CD4-positive, alpha-beta memory T cell (primary cell): ENCODE measurements around the gene FCER1G. TPM values are rescaled to one million over a fixed set of nuclear protein-coding genes. Genes with fewer than 3 reads are reported as not detected.
A peak's percentile ranks its signal among the peaks of the same experiment; 100 is the strongest.
"Not testable (repeated sequence)": the region's sequence is repeated elsewhere in the genome, so short reads cannot be mapped to it uniquely, and the experiment has no call there.

ENCODE experiments used
- CTCF ChIA-PET: fragments of 350-600 bp; sonication (Branson Sonifier 250); formaldehyde crosslinking; loops from one replicate; lab custom pipeline; 2021; ENCODE audit warnings: inconsistent platforms; ENCODE audit not compliant: partially characterized antibody; lab: Charles Lee
- POLR2A ChIA-PET: fragments of 350-600 bp; sonication (Branson Sonifier 250); formaldehyde crosslinking; loops from one replicate; lab custom pipeline; 2021; ENCODE audit not compliant: partially characterized antibody; lab: Charles Lee
- DNase-seq, 5 donors: peaks; one replicate each; pipeline versions ENCODE4 v3.0.0 to v3.0.0-alpha.2; 2020 to 2022; ENCODE audit warnings: mixed read lengths in 1 of 5
- H3K27ac ChIP-seq: one replicate; pipeline ENCODE4 v1.7.0; 2013; ENCODE audit warnings: low read depth, low read length
- H3K27me3 ChIP-seq: 2 replicates; pipeline ENCODE4 v1.7.0; 2013; ENCODE audit warnings: mild to moderate bottlenecking, low read length, moderate library complexity; ENCODE audit not compliant: insufficient read depth
- H3K36me3 ChIP-seq: 2 replicates; pipeline ENCODE4 v1.7.0; 2013; ENCODE audit warnings: mild to moderate bottlenecking, low read length, moderate library complexity; ENCODE audit not compliant: insufficient read depth
- H3K4me1 ChIP-seq: 2 replicates; pipeline ENCODE4 v1.7.0; 2013; ENCODE audit warnings: mild to moderate bottlenecking, low read length, moderate library complexity; ENCODE audit not compliant: insufficient read depth
- H3K4me3 ChIP-seq, 2 donors: one replicate each; pipeline ENCODE4 v1.7.0; 2013; ENCODE audit warnings: low read length in 2 of 2, mild to moderate bottlenecking in 1 of 2
- H3K9me3 ChIP-seq, 2 donors: one replicate each; pipeline ENCODE4 v1.7.0; 2013; ENCODE audit warnings: low read length in 2 of 2, control low read depth in 1 of 2; ENCODE audit not compliant: control insufficient read depth in 1 of 2
- H3K27ac Mint-ChIP-seq, 7 donors: one replicate each; pipeline ENCODE4 v1.8.0; 2020 to 2021; ENCODE audit warnings: mixed read lengths in 7 of 7, mild to moderate bottlenecking in 6 of 7, inconsistent platforms in 3 of 7, moderate library complexity in 3 of 7
- H3K27me3 Mint-ChIP-seq, 2 donors: one replicate each; pipeline ENCODE4 v1.8.0; 2020 to 2021; ENCODE audit warnings: mixed read lengths in 2 of 2
- H3K36me3 Mint-ChIP-seq, 2 donors: one replicate each; pipeline ENCODE4 v1.8.0; 2020 to 2021; ENCODE audit warnings: mixed read lengths in 2 of 2, inconsistent platforms in 1 of 2, mild to moderate bottlenecking in 1 of 2
- H3K4me1 Mint-ChIP-seq, 4 donors: one replicate each; pipeline ENCODE4 v1.8.0; 2020 to 2021; ENCODE audit warnings: mixed read lengths in 4 of 4, mild to moderate bottlenecking in 1 of 4
- H3K4me3 Mint-ChIP-seq, 8 donors: one replicate each; pipeline ENCODE4 v1.8.0; 2020 to 2021; ENCODE audit warnings: mixed read lengths in 8 of 8, mild to moderate bottlenecking in 7 of 8, moderate library complexity in 6 of 8, inconsistent platforms in 3 of 8
- H3K9me3 Mint-ChIP-seq, 8 donors: one replicate each; pipeline ENCODE4 v1.8.0; 2020 to 2021; ENCODE audit warnings: mixed read lengths in 8 of 8, mild to moderate bottlenecking in 5 of 8, inconsistent platforms in 3 of 8, moderate library complexity in 1 of 8
- intact Hi-C: fragments of 100-400 bp; cut with micrococcal nuclease; formaldehyde crosslinking; loops from one replicate; pipeline ENCODE4 v1.15.1; 2023
- polyA plus RNA-seq, 2 donors: library from polyadenylated mRNA; unstranded; fragments of 300-500 nt; fragmentation: Illumina TruSeq; gene quantifications; one replicate each; pipeline ENCODE4 v1.2.3, GENCODE V29; 2021
- total RNA-seq, 2 experiments: library from RNA; stranded (reverse); gene quantifications; one replicate each; pipeline ENCODE4 v1.2.3, GENCODE V29; 2021

The FCER1G gene
- total and polyA plus RNA-seq, 4 experiments from 2014 or later: 2.1 to 10.5 (median 6.3) TPM

DNA sequence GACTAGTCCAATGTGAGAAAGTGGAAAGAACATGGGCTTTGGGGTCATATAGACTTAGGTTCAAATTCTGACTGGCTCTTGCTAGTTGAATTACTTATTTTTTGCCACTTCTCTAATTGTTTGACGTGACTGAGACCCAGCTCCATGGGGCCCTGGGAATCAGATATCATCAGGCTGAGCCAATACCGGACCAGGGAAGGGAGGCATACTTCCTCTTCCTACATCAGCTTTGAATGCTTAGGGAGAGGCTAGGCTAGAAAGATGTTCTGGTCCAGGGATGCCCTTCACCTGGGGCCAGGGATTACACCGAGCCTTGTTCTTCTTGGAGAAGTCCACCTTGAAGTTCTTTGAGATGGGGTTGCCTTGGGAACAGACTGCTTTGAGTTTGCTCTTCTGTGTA is 26.6 kb downstream of the FCER1G start:
- H3K36me3 Mint-ChIP-seq: no peaks in the 10 kb centered on the region
- POLR2A ChIA-PET: no interaction called here
- no peaks in the 10 kb centered on the region for H3K9me3 Mint-ChIP-seq
- CTCF ChIA-PET: interaction anchor here (1.0 kb wide), 1 partner anchor 50 kb away, joined by 3 read pairs; no protein-coding TSS in a partner anchor
- no peak overlapping the region for H3K27ac Mint-ChIP-seq
- H3K27me3 Mint-ChIP-seq: peaks cover 11 to 12% of the 10 kb centered on the region in 2 donors
- H3K9me3 ChIP-seq: no peaks in the 10 kb centered on the region
- H3K4me3 ChIP-seq: no peak overlapping the region
- H3K4me3 Mint-ChIP-seq: no peak overlapping the region
- H3K4me1 ChIP-seq: no peaks in the 10 kb centered on the region
- no peaks in the 10 kb centered on the region for H3K4me1 Mint-ChIP-seq
- H3K27me3 ChIP-seq: no peaks in the 10 kb centered on the region
- no peaks in the 10 kb centered on the region for H3K36me3 ChIP-seq
- H3K27ac ChIP-seq: no peak overlapping the region
- intact Hi-C loops: no loop called here
- DNase-seq: no peak

DNA sequence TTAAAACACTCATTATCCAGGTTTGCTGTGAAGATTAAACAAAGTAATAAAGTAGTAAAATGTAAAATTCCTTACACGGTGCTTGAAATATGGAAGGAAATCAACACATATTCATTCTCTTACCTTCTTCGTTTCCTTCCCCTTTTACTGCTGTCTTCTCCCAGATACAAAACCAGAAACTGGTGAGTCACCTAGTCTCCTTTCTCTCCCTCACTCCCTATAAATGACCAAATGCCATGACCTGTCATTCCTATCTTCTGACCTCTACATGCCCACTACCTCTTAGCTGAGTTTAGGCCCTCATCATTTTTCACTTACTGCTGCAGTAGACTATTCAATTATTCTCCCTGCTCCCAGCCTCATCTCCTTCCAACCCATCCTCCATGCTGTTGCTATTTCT is 27.2 kb downstream of the FCER1G start:
- no peaks in the 10 kb centered on the region for H3K27me3 ChIP-seq
- H3K27ac ChIP-seq: no peak overlapping the region
- Mint-ChIP-seq H3K4me3 (no peak overlapping the region), H3K27ac (no peak overlapping the region), H3K4me1 (no peaks in the 10 kb centered on the region), H3K36me3 (no peaks in the 10 kb centered on the region), H3K27me3 (peaks cover 11 to 12% of the 10 kb centered on the region in 2 donors), H3K9me3 (no peaks in the 10 kb centered on the region)
- POLR2A ChIA-PET: no interaction called here
- no peak for DNase-seq
- intact Hi-C loops: no loop called here
- H3K9me3 ChIP-seq: no peaks in the 10 kb centered on the region
- H3K36me3 ChIP-seq: no peaks in the 10 kb centered on the region
- no peaks in the 10 kb centered on the region for H3K4me1 ChIP-seq
- no peak overlapping the region for H3K4me3 ChIP-seq
- CTCF ChIA-PET: no interaction called here

DNA sequence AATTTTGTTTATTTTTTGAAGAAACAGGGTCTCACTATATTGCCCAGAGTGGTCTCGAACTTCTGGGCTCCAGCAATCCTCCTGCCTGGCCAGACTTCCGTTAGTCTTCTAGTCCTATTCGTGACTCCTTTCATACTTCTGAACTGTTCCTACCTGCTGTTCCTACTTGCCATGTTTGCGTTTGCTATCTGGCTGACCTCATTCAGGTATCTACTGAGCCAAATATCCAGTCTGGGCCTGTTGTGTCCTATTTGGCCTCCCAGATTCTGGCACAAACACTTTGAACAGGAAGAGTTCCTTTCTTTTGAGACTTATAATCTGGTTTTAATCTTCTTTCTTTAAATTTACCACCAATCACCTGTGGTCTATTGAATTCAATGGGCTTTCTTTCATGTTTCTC is 29.8 kb downstream of the FCER1G start:
- intact Hi-C loops: no loop called here
- CTCF ChIA-PET: no interaction called here
- no peaks in the 10 kb centered on the region for H3K36me3 ChIP-seq

DNA sequence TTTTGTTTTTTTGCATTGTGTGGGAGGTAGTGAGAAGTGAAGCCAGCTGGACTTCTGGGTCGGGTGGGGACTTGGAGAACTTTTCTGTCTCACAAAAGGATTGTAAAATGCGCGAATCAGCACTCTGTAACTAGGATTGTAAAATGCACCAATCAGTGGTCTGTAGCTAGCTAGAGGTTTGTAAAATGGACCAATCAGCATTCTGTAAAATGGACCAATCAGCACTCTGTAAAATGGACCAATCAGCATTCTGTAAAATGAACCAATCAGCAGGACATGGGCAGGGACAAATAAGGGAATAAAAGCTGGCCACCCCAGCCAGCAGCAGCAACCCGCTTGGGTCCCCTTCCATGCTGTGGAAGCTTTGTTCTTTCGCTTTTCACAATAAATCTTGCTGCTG is 35.0 kb downstream of the FCER1G start:
- intact Hi-C loops, H3K27me3 ChIP-seq, H3K4me3 ChIP-seq, H3K36me3 Mint-ChIP-seq, H3K9me3 Mint-ChIP-seq, H3K4me1 Mint-ChIP-seq, H3K4me3 Mint-ChIP-seq, H3K4me1 ChIP-seq, POLR2A ChIA-PET, H3K9me3 ChIP-seq, H3K27ac ChIP-seq, H3K36me3 ChIP-seq, DNase-seq, H3K27me3 Mint-ChIP-seq: not testable (repeated sequence)
- H3K27ac Mint-ChIP-seq: peak overlapping the region in 1 of 7 donors; percentile 31
- CTCF ChIA-PET: interaction anchor here (1.1 to 1.3 kb wide), 4 partner anchors 9 to 24 kb away, joined by 3 read pairs; partner anchors contain the start of genes NR1I3, PCP4L1 and TOMM40L

More for the DNA sequence above, 29.8 kb downstream of the FCER1G start:
- H3K36me3 Mint-ChIP-seq: no peaks in the 10 kb centered on the region
- H3K9me3 Mint-ChIP-seq: peaks cover 0 to 3% (median 0%) of the 10 kb centered on the region in 8 donors
- Histone ChIP-seq H3K27me3 (no peaks in the 10 kb centered on the region), H3K4me1 (no peaks in the 10 kb centered on the region), H3K27ac (no peak overlapping the region), H3K9me3 (no peaks in the 10 kb centered on the region), H3K4me3 (no peak overlapping the region)
- POLR2A ChIA-PET: no interaction called here
- peaks cover 8 to 9% of the 10 kb centered on the region in 2 donors for H3K27me3 Mint-ChIP-seq
- no peak for DNase-seq
- no peak overlapping the region for H3K4me3 Mint-ChIP-seq
- H3K27ac Mint-ChIP-seq: no peak overlapping the region
- H3K4me1 Mint-ChIP-seq: no peaks in the 10 kb centered on the region

DNA sequence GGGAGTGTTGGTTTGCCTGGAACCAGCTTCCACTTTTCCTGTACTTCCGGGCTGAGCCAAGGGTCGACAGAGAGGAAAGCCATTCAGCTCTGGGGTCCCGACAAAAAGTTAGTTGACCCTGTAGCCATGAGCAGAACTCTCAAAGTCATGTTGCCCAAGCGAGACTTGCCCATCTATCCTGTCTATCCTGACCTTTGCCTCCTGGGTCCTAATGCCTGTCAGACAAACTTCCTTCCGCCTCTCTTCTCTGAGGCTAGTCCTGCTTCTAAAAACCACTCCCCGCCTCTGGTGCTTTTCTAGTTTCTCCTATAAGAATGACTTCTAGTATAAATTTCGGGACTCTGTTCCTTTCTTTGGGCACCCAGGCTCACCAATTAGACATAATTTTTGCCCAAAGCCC is 35.7 kb downstream of the FCER1G start:
- no peaks in the 10 kb centered on the region for H3K36me3 ChIP-seq
- H3K27me3 ChIP-seq: no peaks in the 10 kb centered on the region
- H3K27ac ChIP-seq: no peak overlapping the region
- H3K4me3 ChIP-seq: no peak overlapping the region
- H3K36me3 Mint-ChIP-seq: no peaks in the 10 kb centered on the region
- peak overlapping the region in 1 of 7 donors; percentile 50 for H3K27ac Mint-ChIP-seq
- H3K27me3 Mint-ChIP-seq: peaks cover 2 to 7% of the 10 kb centered on the region in 2 donors
- CTCF ChIA-PET: interaction anchor here (1.1 to 1.2 kb wide), 2 partner anchors 8 to 25 kb away, joined by 3 read pairs; partner anchors contain the start of genes PCP4L1 and TOMM40L
- no peaks in the 10 kb centered on the region for H3K4me1 Mint-ChIP-seq
- H3K9me3 ChIP-seq: no peaks in the 10 kb centered on the region
- intact Hi-C loops: no loop called here
- no peak overlapping the region for H3K4me3 Mint-ChIP-seq
- no peak for DNase-seq
- no peaks in the 10 kb centered on the region for H3K4me1 ChIP-seq
- peaks cover 0 to 8% (median 2%) of the 10 kb centered on the region in 8 donors for H3K9me3 Mint-ChIP-seq
- POLR2A ChIA-PET: no interaction called here

DNA sequence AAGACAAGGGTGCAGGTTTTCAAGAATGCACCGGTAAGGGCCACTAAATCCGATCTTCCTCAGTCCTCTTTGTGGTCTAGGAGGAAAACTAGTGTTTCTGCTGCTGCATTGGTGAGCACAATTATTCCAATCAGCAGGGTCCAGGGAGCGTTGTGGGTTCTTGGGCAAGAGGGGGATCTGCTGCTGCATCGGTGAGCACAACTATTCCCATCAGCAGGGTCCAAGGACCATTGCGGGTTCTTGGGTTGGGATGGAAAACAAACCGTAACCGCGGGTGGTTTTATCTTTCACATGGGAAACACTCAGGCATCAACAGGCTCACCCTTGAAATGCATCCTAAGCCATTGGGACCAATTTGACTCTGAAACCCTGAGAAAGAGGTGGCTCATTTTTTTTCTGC is 36.5 kb downstream of the FCER1G start:
- H3K4me3 ChIP-seq: no peak overlapping the region
- no peak for DNase-seq
- ChIA-PET POLR2A (no interaction called here), CTCF (interaction anchor here (1.2 to 1.6 kb wide), 2 partner anchors 26 kb away, joined by 3 to 5 read pairs; partner anchors contain the start of gene TOMM40L)
- H3K4me1 ChIP-seq: no peaks in the 10 kb centered on the region
- Mint-ChIP-seq H3K36me3 (no peaks in the 10 kb centered on the region), H3K27ac (no peak overlapping the region), H3K4me1 (no peaks in the 10 kb centered on the region), H3K27me3 (peaks cover 2 to 7% of the 10 kb centered on the region in 2 donors), H3K9me3 (peaks cover 2 to 12% (median 7%) of the 10 kb centered on the region in 8 donors), H3K4me3 (no peak overlapping the region)
- H3K36me3 ChIP-seq: no peaks in the 10 kb centered on the region
- H3K9me3 ChIP-seq: no peaks in the 10 kb centered on the region
- intact Hi-C loops: no loop called here
- no peaks in the 10 kb centered on the region for H3K27me3 ChIP-seq
- H3K27ac ChIP-seq: no peak overlapping the region

DNA sequence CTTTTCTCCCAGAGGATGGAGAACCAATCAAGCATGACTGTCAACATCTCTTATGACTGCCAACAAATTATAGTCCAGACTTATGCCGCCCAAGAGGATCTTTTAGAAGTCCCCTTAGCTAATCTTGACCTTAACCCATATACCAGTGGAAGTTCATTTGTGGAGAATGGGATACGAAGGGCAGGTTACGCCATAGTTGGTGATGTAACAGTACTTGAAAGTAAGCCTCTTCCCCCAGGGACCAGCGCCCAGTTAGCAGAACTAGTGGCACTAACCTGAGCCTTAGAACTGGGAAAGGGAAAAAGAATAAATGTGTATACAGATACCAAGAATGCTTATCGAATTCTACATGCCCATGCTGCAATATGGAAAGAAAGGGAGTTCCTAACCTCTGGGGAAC is 40.2 kb downstream of the FCER1G start:
- POLR2A ChIA-PET, H3K36me3 ChIP-seq, intact Hi-C loops, H3K27ac ChIP-seq, CTCF ChIA-PET, H3K4me1 ChIP-seq, H3K9me3 ChIP-seq, H3K36me3 Mint-ChIP-seq, H3K27ac Mint-ChIP-seq, H3K4me3 Mint-ChIP-seq, DNase-seq, H3K4me3 ChIP-seq: not testable (repeated sequence)
- peaks cover 3 to 30% (median 24%) of the 10 kb centered on the region in 8 donors for H3K9me3 Mint-ChIP-seq
- H3K4me1 Mint-ChIP-seq: peaks cover 7 to 17% (median 13%) of the 10 kb centered on the region in 4 donors
- H3K27me3 Mint-ChIP-seq: peaks cover 23 to 32% of the 10 kb centered on the region in 2 donors
- peaks cover 17% of the 10 kb centered on the region for H3K27me3 ChIP-seq
